CD14-positive monocyte (primary cell): Measurements from ENCODE around the gene RIBC2. TPM values are rescaled to one million over a fixed set of nuclear protein-coding genes. Genes with fewer than 3 reads are reported as not detected.

Experiments
- DNase-seq, 3 donors: peaks; one replicate each; pipeline ENCODE4 v3.0.0-alpha.2; 2011 to 2022
- H2AFZ ChIP-seq: 2 replicates; pipeline ENCODE4 v1.6.0; 2012; ENCODE audit warnings: mild to moderate bottlenecking, low read depth, low read length, inconsistent platforms; ENCODE audit not compliant: insufficient read depth, poor library complexity, severe bottlenecking
- H3K27ac ChIP-seq, 2 donors: 1 replicate in 1 of 2; 2 replicates in 1 of 2; pipeline ENCODE4 v1.5.1; 2012 to 2013; ENCODE audit warnings: low read length in 2 of 2, control low read depth in 1 of 2, inconsistent platforms in 1 of 2, low read depth in 1 of 2, mild to moderate bottlenecking in 1 of 2
- H3K27me3 ChIP-seq, 2 donors: one replicate each; pipeline versions ENCODE4 v1.6.0 to v1.6.1; 2011 to 2013; ENCODE audit warnings: low read length in 2 of 2; ENCODE audit not compliant: control insufficient read depth in 2 of 2, insufficient read depth in 2 of 2
- H3K36me3 ChIP-seq, 2 donors: replicated peaks in 1 of 2; 1 replicate in 1 of 2; 2 replicates in 1 of 2; pipeline versions ENCODE4 v1.5.1 to v1.6.1; 2012 to 2013; ENCODE audit warnings: low read length in 2 of 2, control low read depth in 1 of 2, inconsistent platforms in 1 of 2, mild to moderate bottlenecking in 1 of 2; ENCODE audit not compliant: insufficient read depth in 2 of 2, control insufficient read depth in 1 of 2
- H3K4me1 ChIP-seq, 2 donors: 1 replicate in 1 of 2; 2 replicates in 1 of 2; pipeline versions ENCODE4 v1.5.1 to v1.6.1; 2012 to 2013; ENCODE audit warnings: low read length in 2 of 2, control low read depth in 1 of 2, inconsistent platforms in 1 of 2, mild to moderate bottlenecking in 1 of 2, moderate library complexity in 1 of 2; ENCODE audit not compliant: insufficient read depth in 2 of 2, control insufficient read depth in 1 of 2
- H3K4me2 ChIP-seq: replicated peaks from 2 replicates; pipeline ENCODE3; 2012; ENCODE audit warnings: low read length, moderate library complexity, mild to moderate bottlenecking; ENCODE audit not compliant: poor library complexity, severe bottlenecking; ENCODE audit errors: extremely low read depth
- H3K4me3 ChIP-seq, 3 experiments: fragments of 200-600 bp in 1 of 3; sonication (generic) in 1 of 3; replicated peaks in 1 of 3; 1 replicate in 2 of 3; 2 replicates in 1 of 3; pipeline ENCODE4 v1.5.1; 2011 to 2013; ENCODE audit warnings: low read length in 3 of 3, mild to moderate bottlenecking in 3 of 3, control low read depth in 2 of 3, low read depth in 2 of 3, inconsistent platforms in 1 of 3, moderate library complexity in 1 of 3
- H3K79me2 ChIP-seq: 2 replicates; pipeline ENCODE4 v1.6.0; 2012; ENCODE audit warnings: mild to moderate bottlenecking, control low read depth, inconsistent platforms, low read length, moderate library complexity; ENCODE audit not compliant: insufficient read depth
- H3K9ac ChIP-seq: 2 replicates; pipeline ENCODE4 v1.6.0; 2017; ENCODE audit warnings: low read length, mild to moderate bottlenecking; ENCODE audit not compliant: insufficient read depth, poor library complexity, severe bottlenecking
- H3K9me3 ChIP-seq, 2 donors: replicated peaks in 1 of 2; 1 replicate in 1 of 2; 2 replicates in 1 of 2; pipeline versions ENCODE4 v1.5.1 to v1.6.1; 2012 to 2013; ENCODE audit warnings: low read length in 2 of 2, control low read depth in 1 of 2; ENCODE audit not compliant: control insufficient read depth in 1 of 2, insufficient read depth in 1 of 2
- H4K20me1 ChIP-seq: 2 replicates; pipeline ENCODE4 v1.6.0; 2012; ENCODE audit warnings: mild to moderate bottlenecking, low read length, control low read depth, moderate library complexity; ENCODE audit not compliant: insufficient read depth
- H3K27ac Mint-ChIP-seq, 7 donors: one replicate each; pipeline ENCODE4 v1.8.0; 2020; ENCODE audit warnings: mild to moderate bottlenecking in 7 of 7, mixed read lengths in 7 of 7, moderate library complexity in 6 of 7, inconsistent platforms in 2 of 7
- H3K27me3 Mint-ChIP-seq, 3 donors: one replicate each; pipeline ENCODE4 v1.8.0; 2021 to 2022; ENCODE audit warnings: low read depth in 3 of 3, mild to moderate bottlenecking in 3 of 3, mixed read lengths in 3 of 3, moderate library complexity in 3 of 3, inconsistent platforms in 1 of 3
- H3K36me3 Mint-ChIP-seq, 2 donors: one replicate each; pipeline ENCODE4 v1.8.0; 2020; ENCODE audit warnings: mixed read lengths in 2 of 2, inconsistent platforms in 1 of 2, mild to moderate bottlenecking in 1 of 2
- H3K4me1 Mint-ChIP-seq: one replicate; pipeline ENCODE4 v1.8.0; 2020; ENCODE audit warnings: mild to moderate bottlenecking, mixed read lengths
- H3K4me3 Mint-ChIP-seq, 2 donors: one replicate each; pipeline ENCODE4 v1.8.0; 2020; ENCODE audit warnings: mild to moderate bottlenecking in 2 of 2, mixed read lengths in 2 of 2, moderate library complexity in 1 of 2
- H3K9me3 Mint-ChIP-seq, 7 donors: one replicate each; pipeline ENCODE4 v1.8.0; 2020 to 2022; ENCODE audit warnings: mixed read lengths in 7 of 7, mild to moderate bottlenecking in 6 of 7, moderate library complexity in 6 of 7, inconsistent platforms in 2 of 7
- CTCF ChIP-seq: fragments of 200-600 bp; IDR thresholded peaks from one replicate; pipeline ENCODE4 v1.8.0; 2022; ENCODE audit warnings: antibody characterized with exemption, mild to moderate bottlenecking
- WGBS: methylation state at CpG from one replicate; pipeline ENCODE4 v1.1.5; 2013; ENCODE audit warnings: missing lambda C conversion rate; ENCODE audit not compliant: insufficient coverage; 5-methylcytosine and 5-hydroxymethylcytosine counted together
- intact Hi-C, 2 donors: fragments of 100-400 bp; cut with micrococcal nuclease; formaldehyde crosslinking; loops; one replicate each; pipeline versions ENCODE4 v1.15.0 to v1.15.1; 2023
- polyA plus RNA-seq, 3 donors: library from polyadenylated mRNA; depleted of rRNA in 1 of 3; unstranded in 2 of 3; stranded (reverse) in 1 of 3; fragments of 300-500 nt in 2 of 3; fragments of >200 nt in 1 of 3; fragmentation: Illumina TruSeq in 2 of 3; gene quantifications; 1 replicate in 2 of 3; 2 replicates in 1 of 3; pipeline ENCODE4 v1.2.3, GENCODE V29; 2012 to 2021

The RIBC2 gene
- polyA plus RNA-seq, 3 donors = not detected

- Histone ChIP-seq H3K36me3 (no peaks in the 10 kb centered on the region), H3K27me3 (no peaks in the 10 kb centered on the region), H2AFZ (no peak overlapping the region), H3K4me3 (no peak overlapping the region), H3K9ac (no peak overlapping the region), H3K9me3 (no peaks in the 10 kb centered on the region), H4K20me1 (no peaks in the 10 kb centered on the region), H3K4me1 (no peaks in the 10 kb centered on the region), H3K4me2 (no peak overlapping the region), H3K79me2 (no peaks in the 10 kb centered on the region), H3K27ac (no peak overlapping the region)
- Mint-ChIP-seq H3K4me3 (no peak overlapping the region), H3K27me3 (peaks cover 2 to 4% (median 2%) of the 10 kb centered on the region in 3 donors), H3K27ac (no peak overlapping the region), H3K4me1 (peaks cover 4% of the 10 kb centered on the region), H3K36me3 (no peaks in the 10 kb centered on the region), H3K9me3 (peaks cover 0 to 7% (median 0%) of the 10 kb centered on the region in 7 donors)
- no peak for TF ChIP-seq CTCF
- DNase-seq = no peak
- intact Hi-C loops = no loop called here
- WGBS = 8% methylated on average over 2 of the region's 8 CpGs
These were observed 61.7 kb downstream of the RIBC2 start for GRCh38 chr22:45475063-45475747.

GRCh38 chr22:45475851-45476514 lies 62.5 kb downstream of the RIBC2 start:
- Histone ChIP-seq H3K4me3 (no peak overlapping the region), H3K27me3 (no peaks in the 10 kb centered on the region), H3K4me1 (no peaks in the 10 kb centered on the region), H3K27ac (no peak overlapping the region), H3K9me3 (peaks cover 6% of the 10 kb centered on the region in 2 donors), H2AFZ (no peak overlapping the region), H3K79me2 (no peaks in the 10 kb centered on the region), H4K20me1 (no peaks in the 10 kb centered on the region), H3K4me2 (no peak overlapping the region), H3K9ac (no peak overlapping the region), H3K36me3 (no peaks in the 10 kb centered on the region)
- intact Hi-C loops = no loop called here
- no peak for TF ChIP-seq CTCF
- H3K27me3 Mint-ChIP-seq = peaks cover 2 to 5% (median 3%) of the 10 kb centered on the region in 3 donors
- H3K4me1 Mint-ChIP-seq = peaks cover 4% of the 10 kb centered on the region
- H3K4me3 Mint-ChIP-seq = no peak overlapping the region
- no peaks in the 10 kb centered on the region for H3K36me3 Mint-ChIP-seq
- no peak for DNase-seq
- H3K9me3 Mint-ChIP-seq = peaks cover 2 to 15% (median 7%) of the 10 kb centered on the region in 7 donors
- 70% methylated on average over 8 of the region's 15 CpGs for WGBS
- H3K27ac Mint-ChIP-seq = no peak overlapping the region
